Upper lobe of left lung (tissue), 6 donors: ENCODE results near the gene INTS6. TPM values are rescaled to one million over a fixed set of nuclear protein-coding genes. Genes with fewer than 3 reads are reported as not detected.

Source experiments
- ATAC-seq, 2 donors: fragments of 200-7000 bp; cut with Tn5 transposase; one replicate each; pipeline ENCODE4 v1.9.1; 2022; ENCODE audit warnings: mild to moderate bottlenecking in 2 of 2, moderate library complexity in 2 of 2; ENCODE audit not compliant: low FRiP score in 2 of 2
- DNase-seq, 2 donors: peaks; one replicate each; pipeline ENCODE4 v3.0.0-alpha.2; 2019 to 2020
- H3K27ac ChIP-seq, 4 donors: fragments of 200-600 bp; sonication (generic); one replicate each; pipeline ENCODE4 v1.5.1; 2016 to 2019
- H3K27me3 ChIP-seq, 4 donors: fragments of 200-600 bp; sonication (generic); one replicate each; pipeline ENCODE4 v1.5.1; 2017 to 2019
- H3K36me3 ChIP-seq, 4 donors: fragments of 200-600 bp; sonication (generic); one replicate each; pipeline ENCODE4 v1.5.1; 2016 to 2019
- H3K4me1 ChIP-seq, 4 donors: fragments of 200-600 bp; sonication (generic); one replicate each; pipeline ENCODE4 v1.5.1; 2018 to 2019
- H3K4me3 ChIP-seq, 4 donors: fragments of 200-600 bp; sonication (generic); one replicate each; pipeline ENCODE4 v1.5.1; 2017 to 2019; ENCODE audit warnings: mild to moderate bottlenecking in 2 of 4, moderate library complexity in 1 of 4
- H3K9me3 ChIP-seq, 4 donors: fragments of 200-600 bp; sonication (generic); one replicate each; pipeline ENCODE4 v1.5.1; 2018 to 2019
- CTCF ChIP-seq, 6 experiments: fragments of 450-650 bp in 4 of 6; fragments of 200-600 bp in 2 of 6; sonication (generic) in 2 of 6; IDR thresholded peaks; one replicate each; pipeline ENCODE4 v1.5.1; 2016 to 2019; ENCODE audit warnings: antibody characterized with exemption in 6 of 6
- EP300 ChIP-seq, 4 donors: sonication (generic); formaldehyde crosslinking; IDR thresholded peaks; one replicate each; pipeline ENCODE4 v1.5.1; 2017; ENCODE audit warnings: antibody characterized with exemption in 4 of 4, control low read depth in 2 of 4
- POLR2A ChIP-seq, 4 donors: fragments of 450-650 bp; IDR thresholded peaks; one replicate each; pipeline ENCODE4 v1.5.1; 2016 to 2017; ENCODE audit warnings: antibody characterized with exemption in 4 of 4, mild to moderate bottlenecking in 2 of 4
- POLR2AphosphoS5 ChIP-seq, 2 donors: sonication (generic); formaldehyde crosslinking; IDR thresholded peaks; one replicate each; pipeline ENCODE4 v1.5.1; 2017; ENCODE audit warnings: antibody characterized with exemption in 2 of 2
- WGBS, 2 donors: methylation state at CpG; one replicate each; pipeline ENCODE4 v1.1.5; 2017 to 2018; 5-methylcytosine and 5-hydroxymethylcytosine counted together
- total RNA-seq, 6 donors: library from RNA; depleted of rRNA in 4 of 6; stranded (reverse); fragments of >200 nt in 4 of 6; gene quantifications; one replicate each; pipeline versions ENCODE4 v1.1.0 to v1.2.1, GENCODE V29; 2016 to 2021
- donor health status: DM: no; HTN: no; CAD: no; lungs with moderate emphysema.
- donor health status: DM: no; HTN: yes; CAD: no; lungs with severe emphysema.

The INTS6 gene
- total RNA-seq, 6 donors from 2014 or later: 20.5 to 43.2 (median 24.8) TPM

GRCh38 chr13:51440381-51440780 is 12.5 kb downstream of the INTS6 start:
- Histone ChIP-seq H3K4me1 (no peaks in the 10 kb centered on the region), H3K9me3 (no peaks in the 10 kb centered on the region), H3K27ac (no peak overlapping the region), H3K36me3 (no peaks in the 10 kb centered on the region), H3K4me3 (no peak overlapping the region), H3K27me3 (no peaks in the 10 kb centered on the region)
- 88 to 93% methylated on average over 1 of the region's 1 CpG for WGBS, 2 donors
- no peak for TF ChIP-seq POLR2A (IDR thresholded peaks at IDR 0.05)
- TF ChIP-seq EP300 (IDR thresholded peaks at IDR 0.05): no peak
- TF ChIP-seq POLR2AphosphoS5 (IDR thresholded peaks at IDR 0.05): no peak
- TF ChIP-seq CTCF (IDR thresholded peaks at IDR 0.05): no peak
- no peak for DNase-seq
- ATAC-seq: no peak

GRCh38 chr13:51437550-51438127 is 15.2 kb downstream of the INTS6 start:
- Histone ChIP-seq H3K27ac (no peak overlapping the region), H3K9me3 (no peaks in the 10 kb centered on the region), H3K36me3 (no peaks in the 10 kb centered on the region), H3K4me1 (no peaks in the 10 kb centered on the region), H3K27me3 (no peaks in the 10 kb centered on the region), H3K4me3 (no peak overlapping the region)
- DNase-seq (no peak), ATAC-seq (no peak)
- no peak for TF ChIP-seq POLR2AphosphoS5 (IDR thresholded peaks at IDR 0.05)
- TF ChIP-seq EP300 (IDR thresholded peaks at IDR 0.05): no peak
- no peak for TF ChIP-seq CTCF (IDR thresholded peaks at IDR 0.05)
- no peak for TF ChIP-seq POLR2A (IDR thresholded peaks at IDR 0.05)
- 91 to 95% methylated on average over 4 of the region's 4 CpGs for WGBS, 2 donors

DNA sequence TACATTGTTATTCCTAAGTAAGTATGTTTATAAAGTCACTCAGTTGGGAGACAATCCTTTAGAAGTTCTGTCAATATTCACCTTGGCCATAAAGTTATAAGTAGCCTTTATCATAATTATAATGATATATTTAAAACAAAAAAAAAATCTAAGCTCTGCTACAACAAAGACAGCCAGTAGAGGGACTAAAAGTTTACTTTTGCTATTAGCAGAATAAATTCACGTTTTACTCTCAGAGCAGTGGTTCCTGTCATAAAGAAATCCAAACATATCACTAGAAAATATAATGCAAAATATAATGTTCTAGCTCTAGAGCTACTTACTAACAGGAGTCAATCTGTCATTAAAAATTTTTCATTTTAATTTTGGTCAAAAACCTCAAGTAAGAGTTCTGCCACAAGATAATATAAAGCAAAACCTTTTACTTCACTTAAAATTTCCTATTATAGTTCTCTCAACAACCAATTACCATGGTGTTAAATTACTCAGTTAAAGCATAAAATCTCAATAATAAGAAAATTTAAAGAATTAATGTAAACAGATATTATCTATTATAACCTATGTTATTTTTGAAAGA is 17.7 kb downstream of the INTS6 start:
- Histone ChIP-seq H3K4me3 (no peak overlapping the region), H3K27ac (no peak overlapping the region), H3K9me3 (no peaks in the 10 kb centered on the region), H3K27me3 (no peaks in the 10 kb centered on the region), H3K36me3 (no peaks in the 10 kb centered on the region), H3K4me1 (no peaks in the 10 kb centered on the region)
- no peak for ATAC-seq
- 0 to 3% methylated on average over 1 of the region's 1 CpG for WGBS, 2 donors
- TF ChIP-seq POLR2A (IDR thresholded peaks at IDR 0.05) (no peak), EP300 (IDR thresholded peaks at IDR 0.05) (no peak), CTCF (IDR thresholded peaks at IDR 0.05) (peak in 3 of 6 experiments; percentile 27 to 43 (median 43))
- no peak for DNase-seq

- no peak for ATAC-seq
- Histone ChIP-seq H3K4me1 (peaks cover 0 to under 1% (median under 1%) of the 10 kb centered on the region in 4 donors), H3K36me3 (peaks cover 0 to 20% (median 0%) of the 10 kb centered on the region in 4 donors), H3K4me3 (no peak overlapping the region), H3K27ac (no peak overlapping the region), H3K27me3 (no peaks in the 10 kb centered on the region), H3K9me3 (no peaks in the 10 kb centered on the region)
- 79 to 86% methylated on average over 2 of the region's 2 CpGs for WGBS, 2 donors
- DNase-seq: no peak
- TF ChIP-seq CTCF (IDR thresholded peaks at IDR 0.05) (no peak), POLR2AphosphoS5 (IDR thresholded peaks at IDR 0.05) (no peak), POLR2A (IDR thresholded peaks at IDR 0.05) (no peak), EP300 (IDR thresholded peaks at IDR 0.05) (no peak)
Observed at GRCh38 chr13:51432576-51432975, 20.3 kb downstream of the INTS6 start.

DNA sequence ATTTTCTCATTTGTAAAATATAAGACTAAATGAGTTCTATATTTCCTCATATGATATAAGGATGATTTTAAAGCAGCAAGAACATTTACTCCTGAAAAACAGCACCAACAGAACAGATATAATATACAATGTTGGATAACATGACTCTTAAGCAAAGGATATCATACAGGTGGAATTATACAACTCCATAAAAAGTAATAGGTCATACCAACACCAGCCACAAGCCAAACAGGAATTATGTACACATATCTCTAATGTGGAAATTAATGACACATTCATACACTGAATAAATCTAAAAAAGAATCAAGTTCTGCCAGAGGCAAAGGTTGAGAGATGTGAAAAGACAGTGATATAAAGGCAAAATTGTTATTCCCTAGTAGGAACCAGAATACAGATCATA is 25.9 kb downstream of the INTS6 start:
- H3K36me3 ChIP-seq: peaks cover 0 to 22% (median 0%) of the 10 kb centered on the region in 4 donors
- H3K4me3 ChIP-seq: no peak overlapping the region
- ATAC-seq (no peak), DNase-seq (no peak)
- H3K4me1 ChIP-seq: peaks cover 5 to 28% (median 16%) of the 10 kb centered on the region in 4 donors
- H3K9me3 ChIP-seq: no peaks in the 10 kb centered on the region
- no peak for TF ChIP-seq EP300 (IDR thresholded peaks at IDR 0.05)
- TF ChIP-seq POLR2A (IDR thresholded peaks at IDR 0.05): no peak
- no peak for TF ChIP-seq POLR2AphosphoS5 (IDR thresholded peaks at IDR 0.05)
- no peak for TF ChIP-seq CTCF (IDR thresholded peaks at IDR 0.05)
- no peaks in the 10 kb centered on the region for H3K27me3 ChIP-seq
- H3K27ac ChIP-seq: no peak overlapping the region
